SK-N-SH (cell line): ENCODE results near the gene LSM7. TPM values are rescaled to one million over a fixed set of nuclear protein-coding genes. Genes with fewer than 3 reads are reported as not detected.

Experiments
- CTCF ChIA-PET: fragments of 300-600, 350-600 bp; formaldehyde crosslinking; extraction: SDS; loops from one replicate; lab custom pipeline; 2021; lab: Yijun Ruan, JAX
- POLR2A ChIA-PET: fragments of 350-600 bp; sonication (Branson Sonifier 250); formaldehyde crosslinking; extraction: SDS; loops from one replicate; lab custom pipeline; 2020; ENCODE audit warnings: antibody characterized with exemption, inconsistent platforms; lab: Yijun Ruan, JAX
- DNase-seq: peaks from one replicate; pipeline ENCODE4 v3.0.0; 2012
- H2AFZ ChIP-seq: fragments of 200-600 bp; sonication (generic); 2 replicates; pipeline ENCODE4 v1.8.1; 2016; ENCODE audit warnings: antibody characterized with exemption, mild to moderate bottlenecking, low read depth
- H3F3A ChIP-seq: fragments of 200-600 bp; sonication (generic); replicated peaks from 2 replicates; pipeline ENCODE3; 2016; ENCODE audit warnings: antibody characterized with exemption, mild to moderate bottlenecking; ENCODE audit not compliant: insufficient read depth
- H3K27ac ChIP-seq, 2 experiments: fragments of 200-500 bp in 1 of 2; fragments of 200-600 bp in 1 of 2; sonication (Bioruptor generic) in 1 of 2; sonication (generic), shearing (Covaris generic) in 1 of 2; 2 replicates each; pipeline versions ENCODE4 v1.5.1 to v1.6.1; 2014 to 2016; ENCODE audit warnings: low read depth in 2 of 2, inconsistent platforms in 1 of 2, low read length in 1 of 2, mild to moderate bottlenecking in 1 of 2, mixed read lengths in 1 of 2
- H3K27me3 ChIP-seq: fragments of 200-600 bp; sonication (generic), shearing (Covaris generic); 2 replicates; pipeline ENCODE4 v1.6.1; 2016; ENCODE audit warnings: mixed run types; ENCODE audit not compliant: insufficient read depth
- H3K36me3 ChIP-seq, 2 experiments: fragments of 200-500 bp in 1 of 2; fragments of 200-600 bp in 1 of 2; sonication (Bioruptor generic) in 1 of 2; sonication (generic) in 1 of 2; replicated peaks in 1 of 2; 2 replicates each; pipeline versions ENCODE3 to v1.5.1; 2014 to 2016; ENCODE audit warnings: low read length in 1 of 2, mild to moderate bottlenecking in 1 of 2; ENCODE audit not compliant: insufficient read depth in 2 of 2, control insufficient read depth in 1 of 2
- H3K4me1 ChIP-seq, 2 experiments: fragments of 200-500 bp in 1 of 2; fragments of 200-600 bp in 1 of 2; sonication (Bioruptor generic) in 1 of 2; sonication (generic), shearing (Covaris generic) in 1 of 2; 2 replicates each; pipeline versions ENCODE4 v1.5.1 to v1.6.1; 2014 to 2016; ENCODE audit warnings: low read depth in 1 of 2, low read length in 1 of 2, mixed run types in 1 of 2; ENCODE audit not compliant: insufficient read depth in 2 of 2, control insufficient read depth in 1 of 2
- H3K4me2 ChIP-seq: fragments of 200-600 bp; sonication (generic), shearing (Covaris generic); 2 replicates; pipeline ENCODE4 v1.6.1; 2017; ENCODE audit warnings: mixed run types
- H3K4me3 ChIP-seq, 2 experiments: fragments of 200-500 bp in 1 of 2; fragments of 200-600 bp in 1 of 2; sonication (Bioruptor generic) in 1 of 2; sonication (generic), shearing (Covaris generic) in 1 of 2; 2 replicates each; pipeline versions ENCODE4 v1.5.1 to v1.8.1; 2014 to 2016; ENCODE audit warnings: low read depth in 2 of 2, inconsistent platforms in 1 of 2, low read length in 1 of 2, mild to moderate bottlenecking in 1 of 2, mixed read lengths in 1 of 2, moderate library complexity in 1 of 2
- H3K79me2 ChIP-seq: fragments of 200-600 bp; sonication (generic); 2 replicates; pipeline ENCODE4 v1.8.1; 2017; ENCODE audit warnings: mild to moderate bottlenecking; ENCODE audit not compliant: insufficient read depth
- H3K9ac ChIP-seq: fragments of 200-600 bp; sonication (generic); 2 replicates; pipeline ENCODE4 v1.6.1; 2017; ENCODE audit warnings: mixed run types
- H3K9me2 ChIP-seq: fragments of 200-600 bp; sonication (generic); 2 replicates; pipeline ENCODE4 v1.6.1; 2017; ENCODE audit warnings: mixed run types
- H3K9me3 ChIP-seq: fragments of 200-600 bp; sonication (generic); 2 replicates; pipeline ENCODE4 v1.6.1; 2017; ENCODE audit warnings: mixed run types, mild to moderate bottlenecking, moderate library complexity
- H4K20me1 ChIP-seq: fragments of 200-600 bp; sonication (generic); 2 replicates; pipeline ENCODE4 v1.6.1; 2017; ENCODE audit warnings: mild to moderate bottlenecking, mixed run types; ENCODE audit not compliant: insufficient read depth
- CHD2 ChIP-seq: fragments of 150-350 bp; IDR thresholded peaks from 2 replicates; pipeline ENCODE4 v1.6.1; 2018; ENCODE audit warnings: low read length; ENCODE audit not compliant: partially characterized antibody
- ELF1 ChIP-seq: IDR thresholded peaks from 2 replicates; pipeline ENCODE4 v1.4.0; 2012
- EZH2phosphoT487 ChIP-seq: fragments of 200-600 bp; sonication (generic); IDR thresholded peaks from 2 replicates; pipeline ENCODE4 v1.6.1; 2017; ENCODE audit warnings: low read depth, mixed run types, mild to moderate bottlenecking, antibody characterized with exemption, moderate library complexity, borderline replicate concordance
- GATA2 ChIP-seq: sonication (generic); formaldehyde crosslinking; IDR thresholded peaks from 2 replicates; pipeline ENCODE4 v1.5.0; 2020; ENCODE audit warnings: mild to moderate bottlenecking, missing genetic modification reagents
- NFIC ChIP-seq: IDR thresholded peaks from 2 replicates; pipeline ENCODE4 v1.4.0; 2012; ENCODE audit warnings: borderline replicate concordance
- NRF1 ChIP-seq: IDR thresholded peaks from 2 replicates; pipeline ENCODE4 v1.6.1; 2012; ENCODE audit warnings: low read depth, mild to moderate bottlenecking, low read length
- RXRA ChIP-seq: IDR thresholded peaks from 2 replicates; pipeline ENCODE4 v1.4.0; 2012; ENCODE audit warnings: low read depth, mild to moderate bottlenecking, borderline replicate concordance
- SIN3A ChIP-seq: IDR thresholded peaks from 2 replicates; pipeline ENCODE4 v1.6.1; 2012; ENCODE audit warnings: low read depth, mild to moderate bottlenecking, low read length, moderate library complexity, borderline replicate concordance
- SMC3 ChIP-seq: IDR thresholded peaks from 2 replicates; pipeline ENCODE4 v1.6.1; 2012; ENCODE audit warnings: low read depth, low read length, improper control_type of control experiment
- TAF1 ChIP-seq: IDR thresholded peaks from 2 replicates; pipeline ENCODE4 v1.6.1; 2012; ENCODE audit warnings: low read depth, mild to moderate bottlenecking, low read length, moderate library complexity, borderline replicate concordance
- TCF12 ChIP-seq: IDR thresholded peaks from 2 replicates; pipeline ENCODE4 v1.4.0; 2012
- TEAD4 ChIP-seq: IDR thresholded peaks from 2 replicates; pipeline ENCODE4 v1.4.0; 2012; ENCODE audit warnings: mild to moderate bottlenecking, borderline replicate concordance; ENCODE audit not compliant: insufficient read depth
- YY1 ChIP-seq: IDR thresholded peaks from 2 replicates; pipeline ENCODE4 v1.4.0; 2012; ENCODE audit warnings: low read depth, mild to moderate bottlenecking
- WGBS: methylation state at CpG from one replicate; pipeline ENCODE4 v1.1.6; 2017; ENCODE audit warnings: low lambda C conversion rate; 5-methylcytosine and 5-hydroxymethylcytosine counted together
- polyA plus RNA-seq, 3 experiments: library from polyadenylated mRNA; depleted of rRNA; stranded (reverse); fragments of >200 nt; gene quantifications; 2 replicates each; pipeline ENCODE4 v1.2.3, GENCODE V29; 2012
- TF ChIP-seq, protein P1 (sequence below): fragments of 200-600 bp; sonication (generic); IDR thresholded peaks from 2 replicates; pipeline ENCODE4 v1.6.1; 2017; ENCODE audit warnings: antibody characterized with exemption, mild to moderate bottlenecking, moderate library complexity
- TF ChIP-seq, protein P2 (sequence below): IDR thresholded peaks from 2 replicates; pipeline ENCODE4; 2012
- TF ChIP-seq, protein P3 (sequence below): fragments of 150-350 bp; IDR thresholded peaks from 2 replicates; pipeline ENCODE4 v1.6.1; 2016; ENCODE audit warnings: mild to moderate bottlenecking, low read depth, low read length
- TF ChIP-seq, protein P4 (sequence below): fragments of 150-350 bp; IDR thresholded peaks from 2 replicates; pipeline ENCODE4 v1.6.1; 2017; ENCODE audit warnings: antibody characterized with exemption, low read length, low read depth, borderline replicate concordance

The LSM7 gene
- polyA plus RNA-seq, 1 of the 3 experiments (the other 2 are of a cell fraction): 1,193 TPM

DNA sequence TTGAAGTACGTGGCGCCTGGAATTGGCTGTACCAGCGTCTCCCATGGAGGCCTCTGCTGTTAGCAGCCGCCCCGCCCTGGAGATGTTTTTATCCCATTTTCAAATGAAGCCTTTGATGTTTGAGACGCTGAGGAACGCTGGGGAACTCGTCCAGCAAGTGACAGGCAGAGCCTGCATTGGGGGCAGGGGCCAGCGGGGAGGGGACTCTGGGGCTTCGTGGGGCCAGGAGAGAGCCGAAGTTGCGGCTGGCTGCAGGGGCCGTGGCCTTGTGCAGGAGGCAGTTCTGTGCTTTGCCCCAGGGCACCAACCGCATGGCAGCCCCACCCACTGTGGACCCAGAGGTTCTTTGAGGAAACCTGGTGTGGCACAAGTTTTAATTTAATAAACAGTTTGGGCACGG is 13.6 kb upstream of the LSM7 start:
- Histone ChIP-seq H3K36me3 (peaks cover 0 to 20% of the 10 kb centered on the region in 2 experiments), H3K27ac (no peak overlapping the region), H2AFZ (no peak overlapping the region), H3K79me2 (peaks cover 6% of the 10 kb centered on the region; the same call in 1 of the 2 replicates), H3K9me3 (no peaks in the 10 kb centered on the region), H3K4me1 (no peaks in the 10 kb centered on the region; a peak in 1 of 4 replicates), H3K4me2 (no peak overlapping the region), H4K20me1 (no peaks in the 10 kb centered on the region), H3K9me2 (no peaks in the 10 kb centered on the region), H3K27me3 (no peaks in the 10 kb centered on the region), H3K4me3 (no peak overlapping the region), H3F3A (no peaks in the 10 kb centered on the region), H3K9ac (no peak overlapping the region)
- no peak for DNase-seq
- TF ChIP-seq RXRA: no peak
- CTCF ChIA-PET: no interaction called here
- WGBS: 91% methylated on average over 13 of the region's 15 CpGs
- POLR2A ChIA-PET: no interaction called here

DNA sequence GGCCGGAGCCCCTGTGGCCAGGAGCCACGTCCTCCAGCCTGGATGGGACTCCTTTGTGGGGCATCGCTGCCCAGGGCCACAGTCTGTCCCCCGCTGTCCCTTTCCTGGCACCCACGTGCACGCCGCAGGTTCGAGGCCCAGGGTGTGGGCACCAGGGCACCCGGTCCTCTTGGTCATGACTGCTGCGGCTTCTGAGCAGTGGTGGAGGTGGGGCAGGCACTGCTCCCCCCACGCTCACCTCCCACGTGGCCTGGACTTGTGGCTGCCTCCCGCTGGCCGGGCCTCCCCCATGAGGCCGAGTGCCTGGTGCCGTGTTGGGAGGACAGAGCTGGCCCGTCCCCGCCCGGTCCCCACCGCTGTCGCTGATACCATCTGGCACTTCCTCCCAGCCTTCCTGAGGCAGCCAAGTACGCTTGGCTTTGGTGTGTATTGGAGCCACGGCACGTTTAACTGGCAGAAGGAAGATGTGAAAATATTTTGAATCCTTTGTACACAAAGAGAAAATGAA is 12.9 kb upstream of the LSM7 start:
- peaks cover 10% of the 10 kb centered on the region; the same call in 1 of the 2 replicates for H3K79me2 ChIP-seq
- ChIA-PET CTCF (no interaction called here), POLR2A (no interaction called here)
- peaks cover 3% of the 10 kb centered on the region; the same call in 1 of the 2 replicates for H4K20me1 ChIP-seq
- no peak for DNase-seq
- no peaks in the 10 kb centered on the region; a peak in 1 of 4 replicates for H3K4me1 ChIP-seq
- H3K27me3 ChIP-seq: no peaks in the 10 kb centered on the region
- no peak for TF ChIP-seq CHD2
- no peak for TF ChIP-seq YY1
- no peak for TF ChIP-seq ELF1
- TF ChIP-seq TEAD4: no peak
- no peak for TF ChIP-seq TAF1
- no peak for TF ChIP-seq SMC3
- TF ChIP-seq TCF12: no peak
- no peak for TF ChIP-seq NRF1
- H3K27ac ChIP-seq: no peak overlapping the region
- no peaks in the 10 kb centered on the region for H3F3A ChIP-seq
- no peak overlapping the region for H2AFZ ChIP-seq
- no peak overlapping the region for H3K4me2 ChIP-seq
- no peak overlapping the region for H3K4me3 ChIP-seq
- H3K9ac ChIP-seq: no peak overlapping the region
- H3K36me3 ChIP-seq: peaks cover 0 to 20% of the 10 kb centered on the region in 2 experiments
- H3K9me2 ChIP-seq: no peaks in the 10 kb centered on the region
- 97% methylated on average over 15 of the region's 24 CpGs for WGBS
- H3K9me3 ChIP-seq: no peaks in the 10 kb centered on the region

DNA sequence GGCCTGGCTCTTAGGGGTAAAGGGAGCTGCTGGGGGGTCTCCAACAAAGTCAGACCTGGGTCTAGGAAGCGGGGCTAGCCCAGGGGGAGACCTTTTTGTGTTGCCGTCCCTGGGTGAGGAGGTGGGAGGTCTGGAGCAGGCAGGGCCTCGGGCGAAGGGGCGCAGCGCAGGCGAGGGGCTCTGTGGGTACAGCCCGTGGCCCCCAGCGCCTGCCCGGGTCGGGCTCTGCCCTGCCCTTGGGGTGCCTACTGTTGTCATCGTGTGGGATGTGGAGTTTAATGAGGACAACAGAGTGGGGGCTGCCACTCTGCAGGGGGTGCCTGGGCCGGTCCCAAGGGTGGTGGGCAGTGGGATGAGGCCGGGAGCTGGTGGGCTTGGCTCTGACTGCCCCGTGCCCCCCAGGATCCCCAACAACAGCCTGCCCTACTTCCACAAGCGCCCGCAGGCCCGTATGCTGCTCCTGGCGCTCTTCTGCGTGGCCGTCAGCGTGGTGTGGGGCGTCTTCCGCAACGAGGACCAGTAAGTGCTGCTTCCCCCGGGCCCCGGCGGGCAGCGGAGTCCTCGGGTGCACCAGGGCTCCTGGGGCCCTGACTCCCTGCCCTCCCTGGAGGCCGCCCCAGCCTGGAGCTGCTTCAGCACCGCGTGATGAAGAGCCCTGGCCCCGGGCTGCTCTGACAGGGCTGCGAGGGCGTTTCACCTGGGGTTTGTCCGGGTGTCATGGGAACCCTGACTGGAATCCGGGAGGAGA is 12.3 kb upstream of the LSM7 start:
- Histone ChIP-seq H3F3A (peaks cover 6% of the 10 kb centered on the region), H3K9me2 (no peaks in the 10 kb centered on the region), H3K9ac (no peak overlapping the region), H3K27me3 (no peaks in the 10 kb centered on the region), H3K9me3 (no peaks in the 10 kb centered on the region), H3K27ac (no peak overlapping the region), H2AFZ (no peak overlapping the region), H4K20me1 (peaks cover 9% of the 10 kb centered on the region; the same call in 1 of the 2 replicates), H3K36me3 (peaks cover 0 to 20% of the 10 kb centered on the region in 2 experiments), H3K4me2 (no peak overlapping the region), H3K79me2 (peaks cover 14% of the 10 kb centered on the region; the same call in 1 of the 2 replicates), H3K4me3 (no peak overlapping the region), H3K4me1 (no peaks in the 10 kb centered on the region; a peak in 1 of 4 replicates)
- WGBS: 100% methylated on average over 11 of the region's 38 CpGs
- ChIA-PET POLR2A (no interaction called here), CTCF (no interaction called here)
- DNase-seq: no peak
- no peak for TF ChIP-seq GATA2 (CRISPR knock-in tag)
- no peak for TF ChIP-seq NFIC
- TF ChIP-seq, protein P1, sequence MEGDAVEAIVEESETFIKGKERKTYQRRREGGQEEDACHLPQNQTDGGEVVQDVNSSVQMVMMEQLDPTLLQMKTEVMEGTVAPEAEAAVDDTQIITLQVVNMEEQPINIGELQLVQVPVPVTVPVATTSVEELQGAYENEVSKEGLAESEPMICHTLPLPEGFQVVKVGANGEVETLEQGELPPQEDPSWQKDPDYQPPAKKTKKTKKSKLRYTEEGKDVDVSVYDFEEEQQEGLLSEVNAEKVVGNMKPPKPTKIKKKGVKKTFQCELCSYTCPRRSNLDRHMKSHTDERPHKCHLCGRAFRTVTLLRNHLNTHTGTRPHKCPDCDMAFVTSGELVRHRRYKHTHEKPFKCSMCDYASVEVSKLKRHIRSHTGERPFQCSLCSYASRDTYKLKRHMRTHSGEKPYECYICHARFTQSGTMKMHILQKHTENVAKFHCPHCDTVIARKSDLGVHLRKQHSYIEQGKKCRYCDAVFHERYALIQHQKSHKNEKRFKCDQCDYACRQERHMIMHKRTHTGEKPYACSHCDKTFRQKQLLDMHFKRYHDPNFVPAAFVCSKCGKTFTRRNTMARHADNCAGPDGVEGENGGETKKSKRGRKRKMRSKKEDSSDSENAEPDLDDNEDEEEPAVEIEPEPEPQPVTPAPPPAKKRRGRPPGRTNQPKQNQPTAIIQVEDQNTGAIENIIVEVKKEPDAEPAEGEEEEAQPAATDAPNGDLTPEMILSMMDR: no peak
- no peak for TF ChIP-seq SIN3A
- TF ChIP-seq, protein P2, sequence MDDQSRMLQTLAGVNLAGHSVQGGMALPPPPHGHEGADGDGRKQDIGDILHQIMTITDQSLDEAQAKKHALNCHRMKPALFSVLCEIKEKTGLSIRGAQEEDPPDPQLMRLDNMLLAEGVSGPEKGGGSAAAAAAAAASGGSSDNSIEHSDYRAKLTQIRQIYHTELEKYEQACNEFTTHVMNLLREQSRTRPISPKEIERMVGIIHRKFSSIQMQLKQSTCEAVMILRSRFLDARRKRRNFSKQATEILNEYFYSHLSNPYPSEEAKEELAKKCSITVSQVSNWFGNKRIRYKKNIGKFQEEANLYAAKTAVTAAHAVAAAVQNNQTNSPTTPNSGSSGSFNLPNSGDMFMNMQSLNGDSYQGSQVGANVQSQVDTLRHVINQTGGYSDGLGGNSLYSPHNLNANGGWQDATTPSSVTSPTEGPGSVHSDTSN: no peak
- TF ChIP-seq RXRA: no peak
- no peak for TF ChIP-seq EZH2phosphoT487
- TF ChIP-seq YY1: no peak
- TF ChIP-seq, protein P3, sequence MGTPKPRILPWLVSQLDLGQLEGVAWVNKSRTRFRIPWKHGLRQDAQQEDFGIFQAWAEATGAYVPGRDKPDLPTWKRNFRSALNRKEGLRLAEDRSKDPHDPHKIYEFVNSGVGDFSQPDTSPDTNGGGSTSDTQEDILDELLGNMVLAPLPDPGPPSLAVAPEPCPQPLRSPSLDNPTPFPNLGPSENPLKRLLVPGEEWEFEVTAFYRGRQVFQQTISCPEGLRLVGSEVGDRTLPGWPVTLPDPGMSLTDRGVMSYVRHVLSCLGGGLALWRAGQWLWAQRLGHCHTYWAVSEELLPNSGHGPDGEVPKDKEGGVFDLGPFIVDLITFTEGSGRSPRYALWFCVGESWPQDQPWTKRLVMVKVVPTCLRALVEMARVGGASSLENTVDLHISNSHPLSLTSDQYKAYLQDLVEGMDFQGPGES: no peak
- TF ChIP-seq, protein P4, sequence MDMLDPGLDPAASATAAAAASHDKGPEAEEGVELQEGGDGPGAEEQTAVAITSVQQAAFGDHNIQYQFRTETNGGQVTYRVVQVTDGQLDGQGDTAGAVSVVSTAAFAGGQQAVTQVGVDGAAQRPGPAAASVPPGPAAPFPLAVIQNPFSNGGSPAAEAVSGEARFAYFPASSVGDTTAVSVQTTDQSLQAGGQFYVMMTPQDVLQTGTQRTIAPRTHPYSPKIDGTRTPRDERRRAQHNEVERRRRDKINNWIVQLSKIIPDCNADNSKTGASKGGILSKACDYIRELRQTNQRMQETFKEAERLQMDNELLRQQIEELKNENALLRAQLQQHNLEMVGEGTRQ: no peak
